IMR-90 (cell line): ENCODE measurements around the gene PKP4. TPM values are rescaled to one million over a fixed set of nuclear protein-coding genes. Genes with fewer than 3 reads are reported as not detected.
A peak's percentile ranks its signal among the peaks of the same experiment; 100 is the strongest.

ENCODE experiments used
- ATAC-seq: fragments of 200-7000 bp; cut with Tn5 transposase; 2 replicates; pipeline ENCODE4 v1.9.1; 2020; ENCODE audit warnings: low read depth, mild to moderate bottlenecking, moderate library complexity
- BruUV-seq: library from RNA; stranded (reverse); fragments of 400-500 nt; replicated peaks from 2 replicates; lab custom pipeline; 2021; lab: Mats Ljungman, UMichigan
- CTCF ChIA-PET: fragments of 300-600 bp; formaldehyde crosslinking; extraction: SDS; loops from one replicate; lab custom pipeline; 2021; ENCODE audit warnings: antibody characterized with exemption; lab: Yijun Ruan, JAX
- POLR2A ChIA-PET: fragments of 300-600 bp; sonication (Branson Sonifier 250); formaldehyde crosslinking; loops from one replicate; lab custom pipeline; 2022; ENCODE audit warnings: antibody characterized with exemption; ENCODE audit not compliant: unreplicated experiment; lab: Charles Lee
- DNase-seq: peaks from one replicate; pipeline ENCODE4 v3.0.0; 2013
- H2AFZ ChIP-seq: replicated peaks from 2 replicates; pipeline ENCODE3; 2013; ENCODE audit warnings: low read length, mild to moderate bottlenecking; ENCODE audit not compliant: poor library complexity
- H2AK5ac ChIP-seq: 2 replicates; pipeline ENCODE4 v1.6.1; 2013; ENCODE audit warnings: low read depth, low read length, inconsistent platforms
- H2AK9ac ChIP-seq: replicated peaks from 2 replicates; pipeline ENCODE3; 2013; ENCODE audit warnings: mild to moderate bottlenecking, low read depth, low read length, moderate library complexity; ENCODE audit not compliant: poor library complexity
- H2BK120ac ChIP-seq: 2 replicates; pipeline ENCODE4 v1.6.1; 2013; ENCODE audit warnings: low read depth, low read length, inconsistent platforms
- H2BK15ac ChIP-seq: 3 replicates; pipeline ENCODE4 v1.6.1; 2013; ENCODE audit warnings: low read depth, low read length, inconsistent platforms
- H2BK20ac ChIP-seq: 2 replicates; pipeline ENCODE4 v1.6.1; 2013; ENCODE audit warnings: low read depth, mild to moderate bottlenecking, inconsistent platforms, low read length, moderate library complexity
- H2BK5ac ChIP-seq: 2 replicates; pipeline ENCODE4 v1.6.1; 2013; ENCODE audit warnings: mild to moderate bottlenecking, low read depth, low read length, inconsistent platforms; ENCODE audit not compliant: poor library complexity, severe bottlenecking
- H3K14ac ChIP-seq: replicated peaks from 2 replicates; pipeline ENCODE4 v1.6.1; 2013; ENCODE audit warnings: low read depth, low read length, inconsistent platforms
- H3K18ac ChIP-seq: 2 replicates; pipeline ENCODE4 v1.6.1; 2013; ENCODE audit warnings: low read depth, low read length, control low read depth
- H3K23ac ChIP-seq: 2 replicates; pipeline ENCODE4 v1.6.1; 2013; ENCODE audit warnings: low read depth, low read length, inconsistent platforms
- H3K27ac ChIP-seq: 2 replicates; pipeline ENCODE4 v1.5.1; 2013; ENCODE audit warnings: mild to moderate bottlenecking, control low read depth, low read length; ENCODE audit not compliant: insufficient read depth
- H3K27me3 ChIP-seq: 2 replicates; pipeline ENCODE4 v1.6.1; 2013; ENCODE audit warnings: low read length; ENCODE audit not compliant: control insufficient read depth, insufficient read depth
- H3K36me3 ChIP-seq: 2 replicates; pipeline ENCODE4 v1.6.1; 2013; ENCODE audit warnings: low read length, mixed read lengths; ENCODE audit not compliant: control insufficient read depth, insufficient read depth
- H3K4ac ChIP-seq: 2 replicates; pipeline ENCODE4 v1.6.1; 2013; ENCODE audit warnings: low read depth, low read length, inconsistent platforms
- H3K4me1 ChIP-seq: 2 replicates; pipeline ENCODE4 v1.6.1; 2013; ENCODE audit warnings: low read length, mixed read lengths; ENCODE audit not compliant: control insufficient read depth, insufficient read depth
- H3K4me2 ChIP-seq: 2 replicates; pipeline ENCODE4 v1.6.1; 2013; ENCODE audit warnings: low read depth, mild to moderate bottlenecking, control low read depth, low read length, moderate library complexity
- H3K4me3 ChIP-seq: 2 replicates; pipeline ENCODE4 v1.5.1; 2013; ENCODE audit warnings: low read depth, mild to moderate bottlenecking, control low read depth, low read length, moderate library complexity; ENCODE audit not compliant: insufficient read depth
- H3K56ac ChIP-seq: 2 replicates; pipeline ENCODE4 v1.6.1; 2013; ENCODE audit warnings: low read length, inconsistent platforms; ENCODE audit not compliant: insufficient read depth; ENCODE audit errors: extremely low read depth
- H3K79me1 ChIP-seq, 2 experiments: 2 replicates each; pipeline ENCODE4 v1.6.1; 2013; ENCODE audit warnings: low read length in 2 of 2, inconsistent platforms in 1 of 2, low read depth in 1 of 2
- H3K9ac ChIP-seq: 2 replicates; pipeline ENCODE4 v1.6.1; 2013; ENCODE audit warnings: low read depth, low read length, control low read depth
- H3K9me1 ChIP-seq: 2 replicates; pipeline ENCODE4 v1.6.1; 2013; ENCODE audit warnings: low read length, inconsistent platforms; ENCODE audit not compliant: insufficient read depth
- H3K9me3 ChIP-seq: 2 replicates; pipeline ENCODE4 v1.6.1; 2013; ENCODE audit warnings: low read length; ENCODE audit not compliant: control insufficient read depth, insufficient read depth
- H4K20me1 ChIP-seq: 2 replicates; pipeline ENCODE4 v1.6.1; 2013; ENCODE audit warnings: low read length, inconsistent platforms; ENCODE audit not compliant: insufficient read depth
- H4K5ac ChIP-seq: 2 replicates; pipeline ENCODE4 v1.6.1; 2013; ENCODE audit warnings: mild to moderate bottlenecking, low read depth, low read length, control low read depth
- H4K8ac ChIP-seq, 2 experiments: 2 replicates each; pipeline ENCODE4 v1.6.1; 2013; ENCODE audit warnings: low read depth in 2 of 2, low read length in 2 of 2, control low read depth in 1 of 2, inconsistent platforms in 1 of 2
- H4K91ac ChIP-seq: 2 replicates; pipeline ENCODE4 v1.6.1; 2013; ENCODE audit warnings: low read depth, low read length, inconsistent platforms; ENCODE audit not compliant: insufficient read depth
- BHLHE40 ChIP-seq: fragments of 150-350 bp; IDR thresholded peaks from 2 replicates; pipeline ENCODE4 v1.6.1; 2016; ENCODE audit warnings: mild to moderate bottlenecking, low read depth, low read length
- RCOR1 ChIP-seq: IDR thresholded peaks from 2 replicates; pipeline ENCODE4 v1.6.1; 2012; ENCODE audit warnings: mild to moderate bottlenecking, low read length, improper control_type of control experiment; ENCODE audit not compliant: insufficient replicate concordance
- USF2 ChIP-seq: fragments of 150-350 bp; IDR thresholded peaks from 2 replicates; pipeline ENCODE4 v1.6.1; 2017; ENCODE audit warnings: mild to moderate bottlenecking, antibody characterized with exemption, low read length, low read depth
- WGBS, 2 experiments: methylation state at CpG; one replicate each; pipeline versions ENCODE4 v1.1.5 to v1.1.7; 2013; ENCODE audit warnings: missing lambda C conversion rate in 2 of 2; ENCODE audit not compliant: insufficient read length in 1 of 2; ENCODE audit errors: extremely low coverage in 2 of 2; 5-methylcytosine and 5-hydroxymethylcytosine counted together
- dilution Hi-C: fragments of 300-500 bp; cut with HindIII; formaldehyde crosslinking; loops from one replicate; pipeline ENCODE4 v1.14.3; 2018; ENCODE audit warnings: low sequenced_read_pairs; ENCODE audit not compliant: unreplicated experiment
- in situ Hi-C: fragments of 300-500 bp; cut with MboI; formaldehyde crosslinking; loops from 3 replicates; pipeline ENCODE4 v1.14.3; 2019; ENCODE audit warnings: low sequenced_read_pairs, inconsistent platforms, mixed read lengths
- intact Hi-C: fragments of 100-400 bp; cut with micrococcal nuclease; formaldehyde crosslinking; loops from 2 replicates; pipeline ENCODE4 v1.10.0; 2022
- polyA plus RNA-seq, 3 experiments: library from polyadenylated mRNA; depleted of rRNA; stranded (reverse); fragments of >200 nt; gene quantifications; 2 replicates each; pipeline ENCODE4 v1.2.3, GENCODE V29; 2012; ENCODE audit warnings: low replicate concordance in 1 of 3
- total RNA-seq: library from RNA; depleted of rRNA; stranded (reverse); fragments of >200 nt; gene quantifications from 2 replicates; pipeline ENCODE4 v1.2.3, GENCODE V29; 2012

PKP4 gene
- total and polyA plus RNA-seq, 2 of the 4 experiments (the other 2 are of a cell fraction): 20.1 to 37.8 TPM

DNA sequence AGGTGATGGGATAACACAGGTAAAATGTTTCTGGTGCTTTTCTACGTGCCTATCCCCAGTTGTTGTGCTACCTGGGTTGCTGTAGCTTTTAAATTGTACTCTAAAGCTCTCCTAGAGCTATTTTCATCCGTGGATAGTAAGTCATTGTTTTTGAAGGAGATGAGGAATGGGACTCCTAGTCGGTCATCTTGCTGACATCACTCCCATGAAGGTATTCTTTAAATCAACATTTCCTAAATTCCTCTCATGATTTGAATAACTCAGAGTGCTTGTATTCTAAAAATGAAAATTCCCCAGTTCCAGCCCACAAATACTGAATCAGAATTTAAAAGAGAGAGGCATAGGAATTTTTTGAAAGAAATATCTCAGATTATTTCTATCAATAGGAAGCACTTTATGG is 44.5 kb upstream of the PKP4 start:
- peaks cover 10% of the 10 kb centered on the region; the same call in 1 of the 2 replicates for H3K4me1 ChIP-seq
- H2AK5ac ChIP-seq: peak overlapping the region; percentile 90; the same call in 1 of the 2 replicates
- ATAC-seq (peak; percentile 66), DNase-seq (peak; percentile 76)
- ChIA-PET CTCF (no interaction called here), POLR2A (no interaction called here)
- H4K5ac ChIP-seq: peak overlapping the region; percentile 89
- peak overlapping the region; percentile 83 for H3K14ac ChIP-seq
- H3K4ac ChIP-seq: peak overlapping the region; percentile 78
- no peaks in the 10 kb centered on the region for H3K79me1 ChIP-seq
- no peaks in the 10 kb centered on the region for H3K36me3 ChIP-seq
- no peak for TF ChIP-seq USF2
- TF ChIP-seq BHLHE40: no peak
- TF ChIP-seq RCOR1: no peak
- no peaks in the 10 kb centered on the region for H4K20me1 ChIP-seq
- peak overlapping the region; percentile 72 for H3K23ac ChIP-seq
- peaks cover 15% of the 10 kb centered on the region for H3K9me3 ChIP-seq
- peak overlapping the region; percentile 58; the same call in 1 of the 2 replicates for H3K27ac ChIP-seq
- H2AFZ ChIP-seq: peak overlapping the region; percentile 73
- no TSS peak for BruUV-seq
- H2BK5ac ChIP-seq: peak overlapping the region; percentile 95
- peak overlapping the region; percentile 26; the same call in 1 of the 2 replicates for H3K56ac ChIP-seq
- 0 out of 3 replicates have a peak overlapping the region, but pooled peaks have one; percentile 42 for H2BK15ac ChIP-seq
- H3K27me3 ChIP-seq: no peaks in the 10 kb centered on the region
- H2AK9ac ChIP-seq: peak overlapping the region; percentile 83
- peak overlapping the region; percentile 86 for H4K91ac ChIP-seq
- in situ Hi-C loops (no loop called here), intact Hi-C loops (loop anchor here (2.0 to 5.0 kb wide), 3 partner anchors 45 to 190 kb away; partner anchors contain the start of genes CCDC148 and PKP4), dilution Hi-C loops (no loop called here)
- peak overlapping the region; percentile 98 for H2BK20ac ChIP-seq
- H4K8ac ChIP-seq: peak overlapping the region; percentile 64 to 85; a peak in 3 of 4 replicates
- peak overlapping the region; percentile 68; the same call in 1 of the 2 replicates for H3K4me2 ChIP-seq
- peaks cover 11% of the 10 kb centered on the region for H3K9me1 ChIP-seq
- no peak overlapping the region for H3K4me3 ChIP-seq
- no CpG with 5 or more reads among the region's 3 CpGs for WGBS, 2 experiments
- H3K18ac ChIP-seq: peak overlapping the region; percentile 93; the same call in 1 of the 2 replicates
- H3K9ac ChIP-seq: no peak overlapping the region; the same call in 1 of the 2 replicates
- peak overlapping the region; percentile 94 for H2BK120ac ChIP-seq
